Ishikawa (cell line): ENCODE measurements around the gene STAC3.

Experiments
- CEBPB ChIP-seq: IDR thresholded peaks from 2 replicates; pipeline ENCODE4 v1.6.1; 2012
- CREB1 ChIP-seq: IDR thresholded peaks from 2 replicates; pipeline ENCODE4 v1.6.1; 2012; ENCODE audit warnings: low read depth
- EGR1 ChIP-seq: IDR thresholded peaks from 2 replicates; pipeline ENCODE4 v1.6.1; 2012
- EP300 ChIP-seq: IDR thresholded peaks from 2 replicates; pipeline ENCODE4 v1.6.1; 2012; ENCODE audit warnings: borderline replicate concordance
- FOXM1 ChIP-seq: IDR thresholded peaks from 2 replicates; pipeline ENCODE4 v1.6.1; 2012; ENCODE audit warnings: low read depth, borderline replicate concordance
- MAX ChIP-seq: IDR thresholded peaks from 2 replicates; pipeline ENCODE4 v1.6.1; 2012
- NFIC ChIP-seq: IDR thresholded peaks from 2 replicates; pipeline ENCODE4 v1.6.1; 2012
- RAD21 ChIP-seq: IDR thresholded peaks from 2 replicates; pipeline ENCODE4 v1.6.1; 2012; ENCODE audit warnings: low read depth
- REST ChIP-seq: IDR thresholded peaks from 2 replicates; pipeline ENCODE4 v1.6.1; 2012; ENCODE audit warnings: low read depth, mild to moderate bottlenecking
- TAF1 ChIP-seq: IDR thresholded peaks from 2 replicates; pipeline ENCODE4 v1.6.1; 2012; ENCODE audit warnings: low read depth, mild to moderate bottlenecking
- TCF12 ChIP-seq: IDR thresholded peaks from 2 replicates; pipeline ENCODE4 v1.6.1; 2012; ENCODE audit warnings: low read depth
- TEAD4 ChIP-seq: IDR thresholded peaks from 2 replicates; pipeline ENCODE4 v1.6.1; 2012
- USF1 ChIP-seq: IDR thresholded peaks from 2 replicates; pipeline ENCODE4 v1.6.1; 2012
- YY1 ChIP-seq: IDR thresholded peaks from 2 replicates; pipeline ENCODE4 v1.6.1; 2012; ENCODE audit warnings: low read depth
- ZBTB7A ChIP-seq: IDR thresholded peaks from 2 replicates; pipeline ENCODE4 v1.6.1; 2012; ENCODE audit warnings: low read depth

STAC3 gene

GRCh38 chr12:57248934-57249742 is 1.8 kb downstream of the STAC3 start:
- TF ChIP-seq TCF12: no peak
- no peak for TF ChIP-seq CREB1
- no peak for TF ChIP-seq YY1
- TF ChIP-seq USF1: no peak
- TF ChIP-seq EGR1: no peak
- no peak for TF ChIP-seq EP300
- TF ChIP-seq ZBTB7A: no peak
- no peak for TF ChIP-seq REST
- TF ChIP-seq CEBPB: no peak
- no peak for TF ChIP-seq RAD21
- TF ChIP-seq TAF1: no peak
- no peak for TF ChIP-seq FOXM1
- no peak for TF ChIP-seq MAX
- no peak for TF ChIP-seq TEAD4
- TF ChIP-seq NFIC: no peak

- TF ChIP-seq REST: no peak
Observed at GRCh38 chr12:57247041-57247440, 3.9 kb downstream of the STAC3 start.

- TF ChIP-seq CEBPB (no peak), YY1 (no peak), EP300 (no peak), ZBTB7A (no peak), EGR1 (no peak), FOXM1 (no peak), NFIC (no peak), RAD21 (no peak), TCF12 (no peak), MAX (no peak), TAF1 (no peak), TEAD4 (no peak), CREB1 (no peak), REST (no peak), USF1 (no peak)
Observed at GRCh38 chr12:57244312-57244696, 6.7 kb downstream of the STAC3 start.

- TF ChIP-seq CREB1 (peak; percentile 51; the same call in 1 of the 2 replicates), TAF1 (no peak; the same call in 1 of the 2 replicates), CEBPB (no peak), ZBTB7A (no peak; the same call in 1 of the 2 replicates), MAX (no peak), EP300 (no peak), TEAD4 (0 out of 2 replicates have a peak, but pooled peaks have one; percentile 32), FOXM1 (0 out of 2 replicates have a peak, but pooled peaks have one; percentile 30), TCF12 (peak; percentile 55; the same call in 1 of the 2 replicates), NFIC (0 out of 2 replicates have a peak, but pooled peaks have one; percentile 20), EGR1 (no peak), YY1 (no peak), RAD21 (peak; percentile 87), REST (no peak), USF1 (no peak)
Observed at GRCh38 chr12:57243521-57244311, 7.3 kb downstream of the STAC3 start.
